ENCODE data around the gene IGSF21. TPM values are rescaled to one million over a fixed set of nuclear protein-coding genes. Genes with fewer than 3 reads are reported as not detected.

The IGSF21 gene
- polyA plus RNA-seq, 2 of the 4 experiments (the other 2 are of a cell fraction) = not detected

GRCh38 chr1:18154430-18155194, 47.0 kb downstream of the IGSF21 start:
- CTCF ChIA-PET = interaction anchor here (0.8 kb wide), 1 partner anchor 84 kb away, joined by 3 read pairs; no protein-coding TSS in a partner anchor

DNA sequence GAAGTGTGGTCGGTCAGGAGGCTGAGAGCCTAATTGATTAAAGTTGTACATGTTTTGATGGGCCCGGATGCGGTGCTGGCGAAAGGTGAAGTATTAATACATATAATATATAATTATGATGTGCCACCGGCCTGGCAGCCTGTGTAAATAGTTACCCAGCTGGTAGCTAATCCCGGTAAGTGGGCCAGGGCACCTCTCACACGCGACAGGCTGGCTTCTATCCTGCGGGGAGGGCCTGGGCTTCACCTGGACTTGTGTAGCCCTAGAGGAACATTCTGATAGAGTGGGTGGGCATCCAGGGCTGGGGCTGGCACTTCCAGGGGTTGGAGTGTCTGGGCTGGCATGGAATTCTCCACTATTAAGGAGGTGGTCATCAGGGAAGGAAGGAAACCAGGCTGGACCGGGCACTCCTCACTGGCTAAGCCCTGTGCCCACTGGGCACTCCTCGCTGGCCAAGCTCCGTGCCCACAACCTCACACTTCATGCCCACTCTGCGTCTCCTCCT, 48.3 kb downstream of the IGSF21 start:
- no peak for TF ChIP-seq HOXB5 (CRISPR knock-in tag; IDR thresholded peaks at IDR 0.05)
- TF ChIP-seq, protein P1, sequence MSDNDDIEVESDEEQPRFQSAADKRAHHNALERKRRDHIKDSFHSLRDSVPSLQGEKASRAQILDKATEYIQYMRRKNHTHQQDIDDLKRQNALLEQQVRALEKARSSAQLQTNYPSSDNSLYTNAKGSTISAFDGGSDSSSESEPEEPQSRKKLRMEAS (IDR thresholded peaks at IDR 0.05) = no peak
- TF ChIP-seq, protein P2, sequence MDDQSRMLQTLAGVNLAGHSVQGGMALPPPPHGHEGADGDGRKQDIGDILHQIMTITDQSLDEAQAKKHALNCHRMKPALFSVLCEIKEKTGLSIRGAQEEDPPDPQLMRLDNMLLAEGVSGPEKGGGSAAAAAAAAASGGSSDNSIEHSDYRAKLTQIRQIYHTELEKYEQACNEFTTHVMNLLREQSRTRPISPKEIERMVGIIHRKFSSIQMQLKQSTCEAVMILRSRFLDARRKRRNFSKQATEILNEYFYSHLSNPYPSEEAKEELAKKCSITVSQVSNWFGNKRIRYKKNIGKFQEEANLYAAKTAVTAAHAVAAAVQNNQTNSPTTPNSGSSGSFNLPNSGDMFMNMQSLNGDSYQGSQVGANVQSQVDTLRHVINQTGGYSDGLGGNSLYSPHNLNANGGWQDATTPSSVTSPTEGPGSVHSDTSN (IDR thresholded peaks at IDR 0.05) = no peak
- TF ChIP-seq CBX8 (IDR thresholded peaks at IDR 0.05) = no peak
- TF ChIP-seq RNF2 (IDR thresholded peaks at IDR 0.05; ENCODE audit: borderline replicate concordance, low read depth) = no peak
- TF ChIP-seq NFE2L2 (conservative IDR thresholded peaks at IDR 0.05; ENCODE audit: low read length) = no peak
- TF ChIP-seq CEBPB (IDR thresholded peaks at IDR 0.05) = no peak
- TF ChIP-seq HDAC2 (IDR thresholded peaks at IDR 0.05) = no peak
- TF ChIP-seq, protein P3, sequence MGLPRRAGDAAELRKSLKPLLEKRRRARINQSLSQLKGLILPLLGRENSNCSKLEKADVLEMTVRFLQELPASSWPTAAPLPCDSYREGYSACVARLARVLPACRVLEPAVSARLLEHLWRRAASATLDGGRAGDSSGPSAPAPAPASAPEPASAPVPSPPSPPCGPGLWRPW (IDR thresholded peaks at IDR 0.05) = no peak
- TF ChIP-seq KDM1A (IDR thresholded peaks at IDR 0.05; ENCODE audit: low read depth) = no peak
- TF ChIP-seq TFCP2L1 (CRISPR knock-in tag; IDR thresholded peaks at IDR 0.05) = no peak
- TF ChIP-seq EHF (CRISPR knock-in tag; IDR thresholded peaks at IDR 0.05) = no peak
- TF ChIP-seq CHD2 (IDR thresholded peaks at IDR 0.05; ENCODE audit: low read length, partially characterized antibody) = no peak
- TF ChIP-seq FOXS1 (CRISPR knock-in tag; IDR thresholded peaks at IDR 0.05) = no peak
- DNase-seq (ENCODE audit: low read depth in 1 of 2, low spot score in 1 of 2) (no peak), FAIRE-seq (no peak), ATAC-seq (no peak)
- H3K4me2 ChIP-seq = no peak overlapping the region
- no peak overlapping the region for H3K4me3 ChIP-seq
- WGBS (ENCODE audit: missing lambda C conversion rate) = 46% methylated on average over 13 of the region's 13 CpGs
- ChIA-PET POLR2A (no interaction called here), CTCF (interaction anchor here (0.8 to 1.5 kb wide), 2 partner anchors 9 to 83 kb away, joined by 3 read pairs; no protein-coding TSS in a partner anchor)
- no peaks in the 10 kb centered on the region for H3K4me1 ChIP-seq
- no peak overlapping the region for H3K27ac ChIP-seq
- no peaks in the 10 kb centered on the region for H3K9me3 ChIP-seq

More at GRCh38 chr1:18154430-18155194, 47.0 kb downstream of the IGSF21 start:
- POLR2A ChIA-PET = no interaction called here
- no peaks in the 10 kb centered on the region for H3K9me3 ChIP-seq
- no peak for ATAC-seq
- TF ChIP-seq TFCP2L1 (CRISPR knock-in tag; IDR thresholded peaks at IDR 0.05) (no peak), ZSCAN20 (CRISPR knock-in tag; IDR thresholded peaks at IDR 0.05) (no peak), HOXB5 (CRISPR knock-in tag; IDR thresholded peaks at IDR 0.05) (no peak), MYC (IDR thresholded peaks at IDR 0.05; ENCODE audit: borderline replicate concordance, low read length) (no peak), ZNF302 (CRISPR knock-in tag; IDR thresholded peaks at IDR 0.05) (no peak), ZFP36 (IDR thresholded peaks at IDR 0.05; ENCODE audit: borderline replicate concordance, partially characterized antibody) (peak; percentile 84)
- no peaks in the 10 kb centered on the region for H3K4me1 ChIP-seq
- H3K4me3 ChIP-seq = no peak overlapping the region
- 3% methylated on average over 2 of the region's 3 CpGs for WGBS (ENCODE audit: missing lambda C conversion rate)
- FAIRE-seq = no peak
- no peak overlapping the region for H3K4me2 ChIP-seq
- DNase-seq (ENCODE audit: low read depth in 1 of 2, low spot score in 1 of 2) = no peak
- H3K27ac ChIP-seq = no peak overlapping the region

- H3K4me3 ChIP-seq = no peak overlapping the region
- WGBS (ENCODE audit: missing lambda C conversion rate) = 20% methylated on average over 10 of the region's 10 CpGs
Observed at GRCh38 chr1:18157352-18157751, 49.8 kb downstream of the IGSF21 start.

DNA sequence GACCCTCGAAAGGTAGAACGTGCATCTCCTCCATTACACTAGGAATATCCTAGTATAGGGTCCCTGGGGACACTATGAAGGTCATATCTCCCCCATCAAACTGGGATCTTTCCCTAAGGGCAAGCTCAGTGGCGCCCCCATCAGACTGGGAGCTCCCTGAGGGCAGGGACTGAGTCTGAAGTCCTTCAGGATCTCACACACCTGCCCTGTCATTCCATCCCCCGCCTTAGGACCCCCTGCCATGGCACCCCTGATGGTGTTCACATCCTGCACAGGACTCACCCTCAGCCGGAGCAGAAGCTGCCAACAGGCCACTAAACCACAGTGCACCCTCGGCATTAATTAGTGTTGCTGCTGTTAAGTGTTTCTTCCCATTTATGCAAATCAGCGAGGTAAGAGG, 50.4 kb downstream of the IGSF21 start:
- POLR2A ChIA-PET = no interaction called here
- Histone ChIP-seq H3K4me3 (no peak overlapping the region), H3K27ac (no peak overlapping the region), H3K4me1 (no peaks in the 10 kb centered on the region), H3K9me3 (no peaks in the 10 kb centered on the region), H3K4me2 (no peak overlapping the region)
- DNase-seq (ENCODE audit: low read depth in 1 of 2, low spot score in 1 of 2) (no peak), FAIRE-seq (no peak), ATAC-seq (no peak)
- CTCF ChIA-PET = no interaction called here
- no peak for TF ChIP-seq SREBF2 (IDR thresholded peaks at IDR 0.05)
- no peak for TF ChIP-seq TFCP2L1 (CRISPR knock-in tag; IDR thresholded peaks at IDR 0.05)
- TF ChIP-seq CHD2 (IDR thresholded peaks at IDR 0.05; ENCODE audit: low read length, partially characterized antibody) = no peak
- no peak for TF ChIP-seq TP53 (CRISPR knock-in tag; IDR thresholded peaks at IDR 0.05)
- TF ChIP-seq KDM1A (IDR thresholded peaks at IDR 0.05; ENCODE audit: low read depth) = no peak
- TF ChIP-seq, protein P1 (IDR thresholded peaks at IDR 0.05) = no peak
- TF ChIP-seq FOXS1 (CRISPR knock-in tag; IDR thresholded peaks at IDR 0.05) = no peak
- no peak for TF ChIP-seq CBX8 (IDR thresholded peaks at IDR 0.05)
- TF ChIP-seq ZFP36 (IDR thresholded peaks at IDR 0.05; ENCODE audit: borderline replicate concordance, partially characterized antibody) = no peak
- WGBS (ENCODE audit: missing lambda C conversion rate) = 38% methylated on average over 4 of the region's 7 CpGs

More at GRCh38 chr1:18157352-18157751, 49.8 kb downstream of the IGSF21 start:
- ATAC-seq = no peak
- H3K27ac ChIP-seq = no peak overlapping the region
- TF ChIP-seq CHD4 (IDR thresholded peaks at IDR 0.05; ENCODE audit: borderline replicate concordance) = no peak
- no peak for DNase-seq (ENCODE audit: low read depth in 1 of 2, low spot score in 1 of 2)
- CTCF ChIA-PET = no interaction called here
- no peak for FAIRE-seq
- H3K4me1 ChIP-seq = no peaks in the 10 kb centered on the region
- POLR2A ChIA-PET = no interaction called here
- H3K9me3 ChIP-seq = no peaks in the 10 kb centered on the region
- no peak overlapping the region for H3K4me2 ChIP-seq
